GM10248 (cell line): Measurements from ENCODE around the gene EVI5L.

ENCODE experiments used
- CTCF ChIA-PET: fragments of 300-600 bp; sonication (Branson Sonifier 250); formaldehyde crosslinking; extraction: SDS; loops from one replicate; lab custom pipeline; 2021; ENCODE audit warnings: antibody characterized with exemption; lab: Yijun Ruan, JAX
- POLR2A ChIA-PET: fragments of 350-650 bp; sonication (Branson Sonifier 250); formaldehyde crosslinking; extraction: SDS; loops from one replicate; lab custom pipeline; 2020; ENCODE audit warnings: antibody characterized with exemption; lab: Yijun Ruan, JAX
- DNase-seq: peaks from one replicate; pipeline ENCODE4 v3.0.0; 2012; ENCODE audit errors: extremely low spot score
- TF ChIP-seq, protein P1 (sequence below): IDR thresholded peaks from 2 replicates; pipeline ENCODE4 v1.5.1; 2012; ENCODE audit warnings: mild to moderate bottlenecking, low read depth; ENCODE audit errors: extremely low read depth, missing control alignments, control extremely low read depth

The EVI5L gene

DNA sequence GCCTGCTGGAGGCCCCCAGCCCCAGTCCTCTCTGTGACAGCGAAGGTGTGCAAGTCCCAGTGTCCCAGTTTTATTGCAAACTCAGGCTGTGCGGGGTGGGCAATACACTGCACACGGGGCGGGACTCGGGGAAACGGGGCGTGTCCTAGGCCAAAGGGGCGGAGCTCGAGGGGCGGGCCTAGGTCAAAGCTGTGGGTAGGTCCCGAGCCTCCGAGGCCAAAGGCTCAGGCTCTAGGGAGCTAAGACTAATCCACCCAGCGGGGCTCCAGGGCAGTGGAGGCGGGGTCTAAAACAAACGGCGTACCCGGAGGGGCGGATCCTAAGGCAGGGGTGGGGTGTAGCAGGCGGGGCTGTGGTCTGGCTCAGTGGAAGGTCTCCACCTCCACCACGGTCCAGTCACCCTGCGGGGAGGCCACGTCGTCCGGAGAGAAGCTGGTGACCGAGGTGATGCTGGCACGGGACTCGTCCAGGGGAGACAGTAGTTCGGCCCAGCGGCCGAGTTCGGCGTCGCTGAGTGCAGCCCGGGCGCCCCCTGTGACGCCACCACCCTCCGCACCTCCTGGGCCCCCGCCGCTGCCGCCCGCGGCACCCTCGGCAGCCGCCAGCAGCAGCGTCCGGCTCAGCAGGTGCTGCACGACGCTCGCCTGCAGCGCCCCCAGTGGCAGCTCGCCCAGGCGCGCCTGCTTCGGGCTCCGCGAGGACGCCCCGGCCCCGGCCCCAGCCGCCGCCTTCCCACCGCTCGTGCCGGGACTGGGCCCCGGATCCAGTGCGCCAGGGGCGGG lies 38.8 kb downstream of the EVI5L start:
- TF ChIP-seq, protein P1, sequence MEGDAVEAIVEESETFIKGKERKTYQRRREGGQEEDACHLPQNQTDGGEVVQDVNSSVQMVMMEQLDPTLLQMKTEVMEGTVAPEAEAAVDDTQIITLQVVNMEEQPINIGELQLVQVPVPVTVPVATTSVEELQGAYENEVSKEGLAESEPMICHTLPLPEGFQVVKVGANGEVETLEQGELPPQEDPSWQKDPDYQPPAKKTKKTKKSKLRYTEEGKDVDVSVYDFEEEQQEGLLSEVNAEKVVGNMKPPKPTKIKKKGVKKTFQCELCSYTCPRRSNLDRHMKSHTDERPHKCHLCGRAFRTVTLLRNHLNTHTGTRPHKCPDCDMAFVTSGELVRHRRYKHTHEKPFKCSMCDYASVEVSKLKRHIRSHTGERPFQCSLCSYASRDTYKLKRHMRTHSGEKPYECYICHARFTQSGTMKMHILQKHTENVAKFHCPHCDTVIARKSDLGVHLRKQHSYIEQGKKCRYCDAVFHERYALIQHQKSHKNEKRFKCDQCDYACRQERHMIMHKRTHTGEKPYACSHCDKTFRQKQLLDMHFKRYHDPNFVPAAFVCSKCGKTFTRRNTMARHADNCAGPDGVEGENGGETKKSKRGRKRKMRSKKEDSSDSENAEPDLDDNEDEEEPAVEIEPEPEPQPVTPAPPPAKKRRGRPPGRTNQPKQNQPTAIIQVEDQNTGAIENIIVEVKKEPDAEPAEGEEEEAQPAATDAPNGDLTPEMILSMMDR, result peak; percentile 95
- DNase-seq, result peak; percentile 92
- CTCF ChIA-PET, result interaction anchor here (0.8 to 2.2 kb wide), 31 partner anchors 8 to 667 kb away, joined by 3 to 60 read pairs (median 5); partner anchors contain the start of genes MAP2K7, PNPLA6, SNAPC2 and TIMM44
- POLR2A ChIA-PET, result interaction anchor here (0.5 to 1.2 kb wide), 5 partner anchors 15 to 800 kb away, joined by 3 to 7 read pairs (median 3); partner anchors contain the start of genes ARHGEF18, SNAPC2 and TIMM44

DNA sequence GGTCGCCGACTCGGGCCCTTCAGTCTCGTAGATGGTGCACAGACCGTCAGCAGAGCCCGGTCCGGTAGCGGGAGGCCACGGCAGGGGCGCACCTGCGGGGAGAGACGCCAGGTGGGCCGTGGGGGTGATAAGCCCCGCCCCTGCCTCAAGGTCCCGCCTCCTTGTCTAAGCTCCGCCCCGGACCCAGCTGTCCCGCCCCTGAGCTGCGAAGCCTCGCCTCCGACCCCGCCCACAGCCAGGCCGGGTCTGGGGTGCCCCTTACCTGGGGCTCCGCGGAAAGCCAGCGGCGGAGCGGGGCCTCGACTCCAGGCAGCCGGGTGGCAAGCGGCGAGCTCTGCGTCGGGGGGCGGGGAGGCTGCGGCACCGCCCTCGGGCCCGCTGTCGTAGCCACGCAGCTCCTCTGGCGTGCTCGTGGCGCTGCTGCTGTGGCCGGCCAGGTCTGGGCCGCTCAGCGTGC lies 39.5 kb downstream of the EVI5L start:
- TF ChIP-seq, protein P1, result no peak
- ChIA-PET CTCF (interaction anchor here (0.6 to 2.2 kb wide), 35 partner anchors 7 to 668 kb away, joined by 3 to 60 read pairs (median 4); partner anchors contain the start of genes MAP2K7, PCP2, PNPLA6 and SNAPC2), POLR2A (interaction anchor here (0.5 to 1.2 kb wide), 3 partner anchors 14 to 74 kb away, joined by 3 to 7 read pairs (median 3); partner anchors contain the start of genes SNAPC2 and TIMM44)
- peak; percentile 84 for DNase-seq

DNA sequence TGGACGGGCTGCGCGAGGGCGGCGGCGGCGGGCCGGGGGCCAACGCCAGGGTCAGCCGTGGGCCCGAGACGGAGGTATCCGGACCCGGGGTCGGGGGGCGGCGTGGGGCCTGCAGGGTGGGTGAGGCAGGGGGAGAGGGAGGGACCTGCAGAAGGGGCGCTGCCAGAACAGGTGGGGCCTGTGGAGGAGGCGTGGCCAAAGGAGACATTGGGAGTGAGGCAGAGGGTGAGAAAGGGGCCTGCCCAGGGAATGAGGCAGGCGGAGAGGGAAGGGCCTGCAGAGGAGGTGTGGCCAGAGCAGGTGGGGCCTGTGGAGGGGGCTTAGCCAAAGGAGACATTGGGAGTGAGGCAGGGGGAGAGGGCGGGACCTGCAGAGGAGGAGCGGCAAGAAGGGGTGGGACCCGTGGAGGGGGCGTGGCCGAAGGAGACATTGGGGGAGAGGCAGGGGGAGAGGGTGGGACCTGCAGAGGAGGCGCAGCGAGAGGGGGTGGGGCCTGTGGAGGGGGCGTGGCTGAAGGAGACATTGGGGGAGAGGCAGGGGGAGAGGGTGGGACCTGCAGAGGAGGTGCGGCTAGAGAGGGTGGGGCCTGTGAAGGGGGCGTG lies 40.0 kb downstream of the EVI5L start:
- POLR2A ChIA-PET, result interaction anchor here (1.2 kb wide), 1 partner anchor 50 kb away, joined by 3 read pairs; the partner anchor contains the start of gene SNAPC2
- DNase-seq, result no peak
- CTCF ChIA-PET, result interaction anchor here (0.6 to 2.2 kb wide), 34 partner anchors 7 to 338 kb away, joined by 3 to 60 read pairs (median 5); partner anchors contain the start of genes MAP2K7, PCP2, SNAPC2 and TIMM44
- TF ChIP-seq, protein P1, result no peak

DNA sequence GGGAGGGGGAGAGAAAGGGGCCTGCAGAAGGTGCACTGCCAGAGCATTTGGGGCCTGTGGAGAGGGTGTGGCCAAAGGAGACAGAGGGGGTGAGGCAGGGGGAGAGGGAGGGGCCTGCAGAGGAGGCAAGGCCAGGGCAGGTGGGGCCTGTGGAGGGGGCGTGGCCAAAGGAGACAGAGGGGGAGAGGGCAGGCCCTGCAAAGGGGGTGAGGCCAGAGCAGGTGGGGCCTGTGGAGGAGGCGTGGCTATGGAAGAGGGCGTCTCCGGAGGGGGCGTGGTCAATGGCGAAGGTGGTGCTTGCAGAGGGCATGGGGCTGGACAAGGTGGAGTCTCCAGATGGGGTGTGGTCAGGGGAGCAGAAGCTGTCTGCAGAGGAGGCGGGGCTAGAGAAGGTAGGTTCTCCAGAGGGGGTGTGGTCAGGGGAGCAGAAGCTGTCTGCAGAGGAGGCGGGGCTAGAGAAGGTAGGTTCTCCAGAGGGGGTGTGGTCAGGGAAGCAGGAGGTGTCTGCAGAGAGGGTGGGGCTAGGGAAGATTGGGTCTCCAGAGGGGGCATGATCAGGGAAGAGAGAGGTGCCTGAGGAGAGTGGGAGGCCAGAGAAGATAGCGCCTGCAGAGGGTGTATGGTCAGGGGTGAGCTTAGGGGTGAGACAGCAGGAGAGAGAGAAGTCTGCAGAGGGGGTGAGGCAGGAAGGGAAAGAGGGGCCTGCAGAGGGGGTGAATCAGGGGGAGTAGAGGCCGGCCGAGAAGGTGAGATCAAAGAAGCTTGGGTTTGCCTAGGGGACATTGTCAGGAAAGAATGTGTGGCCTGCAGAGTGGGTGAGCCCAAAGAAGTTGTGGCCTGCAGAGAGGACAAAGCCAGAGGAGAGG lies 40.8 kb downstream of the EVI5L start:
- ChIA-PET CTCF (interaction anchor here (1.2 kb wide), 1 partner anchor 17 kb away, joined by 5 read pairs; no protein-coding TSS in a partner anchor), POLR2A (no interaction called here)
- TF ChIP-seq, protein P1, result no peak
- peak; percentile 69 for DNase-seq

DNA sequence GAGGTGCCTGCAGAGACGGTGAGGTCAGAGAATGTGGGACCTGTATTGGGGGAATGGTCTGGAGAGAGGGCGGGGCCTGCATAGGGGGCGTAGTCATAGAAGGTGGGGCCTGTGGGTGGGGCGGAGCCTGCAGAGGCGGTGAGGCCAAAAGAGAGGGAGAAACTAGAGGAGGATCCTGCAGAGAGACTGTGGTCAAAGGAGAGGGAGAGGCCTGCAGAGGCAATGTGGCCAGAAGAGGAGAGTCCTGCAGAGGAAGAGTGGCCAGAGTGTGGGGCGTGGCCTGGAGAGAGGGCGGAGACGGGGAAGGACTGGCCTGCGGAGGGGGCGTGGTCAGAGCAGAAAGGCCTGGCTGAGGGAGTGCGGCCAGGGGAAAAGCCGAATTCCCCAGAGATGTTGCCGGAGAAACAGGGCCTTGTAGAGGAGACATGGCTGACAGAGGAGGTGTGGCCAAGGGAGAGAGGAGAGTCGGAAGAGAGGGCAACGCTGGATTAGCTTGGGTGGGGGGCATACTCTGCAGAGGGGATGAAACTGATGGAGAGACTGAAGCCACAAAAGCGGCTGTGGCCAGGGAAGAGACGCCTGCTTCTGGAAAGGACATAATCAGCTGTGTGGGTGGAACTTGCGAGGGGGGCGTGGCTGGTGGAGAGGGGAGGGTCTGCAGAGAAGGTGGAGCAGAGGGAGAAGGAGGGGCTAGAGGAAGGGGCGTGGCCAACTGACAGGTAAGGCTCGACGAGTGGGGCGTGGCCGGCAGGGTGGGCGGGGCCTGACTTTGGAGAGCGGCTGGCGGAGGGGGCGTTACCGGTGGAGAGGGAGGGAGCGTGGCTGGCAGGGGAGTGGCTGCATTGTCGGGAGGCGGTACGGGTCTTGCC lies 41.7 kb downstream of the EVI5L start:
- ChIA-PET POLR2A (no interaction called here), CTCF (interaction anchor here (1.2 kb wide), 2 partner anchors 18 to 19 kb away, joined by 4 to 5 read pairs; no protein-coding TSS in a partner anchor)
- peak; percentile 80 for DNase-seq
- TF ChIP-seq, protein P1, result no peak
